Lower leg skin (tissue), 4 donors: ENCODE results near the gene SKI. TPM values are rescaled to one million over a fixed set of nuclear protein-coding genes. Genes with fewer than 3 reads are reported as not detected.

Experiments
- DNase-seq, 2 donors: peaks; one replicate each; pipeline ENCODE4 v3.0.0-alpha.2; 2019; ENCODE audit warnings: low spot score in 2 of 2
- H3K4me3 ChIP-seq: fragments of 200-600 bp; sonication (generic); 2 replicates; pipeline ENCODE4 v1.5.1; 2017; ENCODE audit warnings: mild to moderate bottlenecking, low read depth; ENCODE audit not compliant: poor library complexity, severe bottlenecking
- CTCF ChIP-seq, 3 donors: fragments of 450-650 bp; IDR thresholded peaks; one replicate each; pipeline ENCODE4 v1.5.1; 2016; ENCODE audit warnings: antibody characterized with exemption in 3 of 3, mild to moderate bottlenecking in 3 of 3, moderate library complexity in 2 of 3
- POLR2A ChIP-seq, 2 donors: fragments of 450-650 bp; IDR thresholded peaks; one replicate each; pipeline ENCODE4 v1.6.1; 2016 to 2017; ENCODE audit warnings: antibody characterized with exemption in 2 of 2, mild to moderate bottlenecking in 1 of 2, moderate library complexity in 1 of 2
- WGBS, 2 donors: methylation state at CpG; one replicate each; pipeline ENCODE4 v1.1.5; 2018; 5-methylcytosine and 5-hydroxymethylcytosine counted together
- intact Hi-C: fragments of 100-400 bp; cut with DNase I; formaldehyde crosslinking; loops from one replicate; pipeline ENCODE4 v1.15.0; 2023; ENCODE audit warnings: low total_unique reads
- total RNA-seq, 4 donors: library from RNA; depleted of rRNA; stranded (reverse); fragments of >200 nt; gene quantifications; one replicate each; pipeline ENCODE4 v1.1.0, GENCODE V29; 2016

SKI gene
- total RNA-seq, 4 donors from 2014 or later: 67.3 to 80.8 (median 75.4) TPM

- 64 to 78% methylated on average over 10 of the region's 10 CpGs for WGBS, 2 donors
- no peak for TF ChIP-seq CTCF (IDR thresholded peaks at IDR 0.05)
- TF ChIP-seq POLR2A (IDR thresholded peaks at IDR 0.05): no peak
- H3K4me3 ChIP-seq: no peak overlapping the region
- DNase-seq: peak in 1 of 2 donors; percentile 46
- intact Hi-C loops: no loop called here
Measured at GRCh38 chr1:2350501-2350900, 122.4 kb downstream of the SKI start.

GRCh38 chr1:2350911-2351655 lies 123.0 kb downstream of the SKI start:
- H3K4me3 ChIP-seq: no peak overlapping the region
- TF ChIP-seq CTCF (IDR thresholded peaks at IDR 0.05): no peak
- no peak for TF ChIP-seq POLR2A (IDR thresholded peaks at IDR 0.05)
- 85 to 87% methylated on average over 27 to 31 of the region's 31 CpGs for WGBS, 2 donors
- DNase-seq: peak in 1 of 2 donors; percentile 78
- intact Hi-C loops: no loop called here

GRCh38 chr1:2351723-2352122 lies 123.6 kb downstream of the SKI start:
- 93 to 97% methylated on average over 8 of the region's 8 CpGs for WGBS, 2 donors
- H3K4me3 ChIP-seq: no peak overlapping the region
- intact Hi-C loops: no loop called here
- TF ChIP-seq CTCF (IDR thresholded peaks at IDR 0.05) (no peak), POLR2A (IDR thresholded peaks at IDR 0.05) (no peak)
- peak in 1 of 2 donors; percentile 59 for DNase-seq

- intact Hi-C loops: no loop called here
- no peak for DNase-seq
- 70 to 73% methylated on average over 11 of the region's 11 CpGs for WGBS, 2 donors
- no peak overlapping the region for H3K4me3 ChIP-seq
- TF ChIP-seq POLR2A (IDR thresholded peaks at IDR 0.05): no peak
- no peak for TF ChIP-seq CTCF (IDR thresholded peaks at IDR 0.05)
Measured at GRCh38 chr1:2352341-2352896, 124.3 kb downstream of the SKI start.

GRCh38 chr1:2352897-2353550 lies 124.9 kb downstream of the SKI start:
- no peak overlapping the region for H3K4me3 ChIP-seq
- 59 to 71% methylated on average over 20 to 21 of the region's 21 CpGs for WGBS, 2 donors
- TF ChIP-seq POLR2A (IDR thresholded peaks at IDR 0.05): no peak
- TF ChIP-seq CTCF (IDR thresholded peaks at IDR 0.05): no peak
- no peak for DNase-seq
- intact Hi-C loops: no loop called here
